DOHH2 (cell line): ENCODE measurements around the gene TPCN2.

Experiments used
- H3F3A ChIP-seq: fragments of 200-600 bp; sonication (generic), shearing (Covaris generic); 2 replicates; pipeline ENCODE4 v1.6.0; 2016; ENCODE audit warnings: antibody characterized with exemption, mild to moderate bottlenecking; ENCODE audit not compliant: control insufficient read depth, insufficient read depth
- H3K27ac ChIP-seq: fragments of 200-600 bp; sonication (generic); 2 replicates; pipeline ENCODE4 v1.5.1; 2014; ENCODE audit warnings: low read depth, mild to moderate bottlenecking, low read length, moderate library complexity
- H3K27me3 ChIP-seq: fragments of 200-600 bp; sonication (generic); 2 replicates; pipeline ENCODE4 v1.6.1; 2014; ENCODE audit warnings: mild to moderate bottlenecking, low read length, mixed read lengths; ENCODE audit not compliant: control insufficient read depth
- H3K36me3 ChIP-seq: fragments of 200-600 bp; sonication (generic); 2 replicates; pipeline ENCODE4 v1.6.1; 2014; ENCODE audit warnings: mild to moderate bottlenecking, low read length, moderate library complexity, mixed read lengths; ENCODE audit not compliant: control insufficient read depth
- H3K4me1 ChIP-seq: fragments of 200-600 bp; sonication (generic); 2 replicates; pipeline ENCODE4 v1.6.1; 2014; ENCODE audit warnings: mild to moderate bottlenecking, low read length, mixed read lengths; ENCODE audit not compliant: control insufficient read depth
- H3K4me2 ChIP-seq: fragments of 200-600 bp; sonication (generic); 2 replicates; pipeline ENCODE4 v1.6.0; 2014; ENCODE audit warnings: mild to moderate bottlenecking, low read length, moderate library complexity
- H3K4me3 ChIP-seq: fragments of 200-600 bp; sonication (generic); 2 replicates; pipeline ENCODE4 v1.5.1; 2014; ENCODE audit warnings: mild to moderate bottlenecking, low read length, mixed read lengths
- H3K79me2 ChIP-seq: fragments of 200-600 bp; sonication (generic); 2 replicates; pipeline ENCODE4 v1.6.1; 2014; ENCODE audit warnings: mild to moderate bottlenecking, low read length, mixed read lengths; ENCODE audit not compliant: control insufficient read depth
- H3K9me2 ChIP-seq: fragments of 200-600 bp; sonication (generic); replicated peaks from 2 replicates; pipeline ENCODE4 v1.6.1; 2014; ENCODE audit warnings: mild to moderate bottlenecking, low read length, mixed read lengths; ENCODE audit not compliant: control insufficient read depth
- H3K9me3 ChIP-seq: fragments of 200-600 bp; sonication (generic); 2 replicates; pipeline ENCODE4 v1.6.1; 2014; ENCODE audit warnings: antibody characterized with exemption, low read length, mixed read lengths; ENCODE audit not compliant: control insufficient read depth, insufficient read depth
- H4K20me1 ChIP-seq: fragments of 200-600 bp; sonication (generic); 2 replicates; pipeline ENCODE4 v1.6.0; 2014; ENCODE audit warnings: low read depth, mild to moderate bottlenecking, antibody characterized with exemption, low read length, moderate library complexity; ENCODE audit not compliant: control insufficient read depth, insufficient read depth
- CTCF ChIP-seq: fragments of 200-600 bp; sonication (generic); IDR thresholded peaks from one replicate; pipeline ENCODE4 v1.5.1; 2014; ENCODE audit warnings: antibody characterized with exemption, mild to moderate bottlenecking, low read depth, low read length; ENCODE audit not compliant: poor library complexity, severe bottlenecking
- EZH2phosphoT487 ChIP-seq: fragments of 200-600 bp; sonication (generic); IDR thresholded peaks from 2 replicates; pipeline ENCODE4 v1.6.1; 2017; ENCODE audit warnings: borderline replicate concordance, mild to moderate bottlenecking, antibody characterized with exemption, low read length, moderate library complexity, mixed read lengths

Gene TPCN2

GRCh38 chr11:69083531-69084247 is 35.0 kb downstream of the TPCN2 start:
- no peak overlapping the region for H3K27ac ChIP-seq
- H3K4me2 ChIP-seq: no peak overlapping the region
- peaks cover 4% of the 10 kb centered on the region; the same call in 1 of the 2 replicates for H4K20me1 ChIP-seq
- H3K9me3 ChIP-seq: no peaks in the 10 kb centered on the region
- no peaks in the 10 kb centered on the region for H3K9me2 ChIP-seq
- H3K36me3 ChIP-seq: peaks cover 8% of the 10 kb centered on the region; the same call in 1 of the 2 replicates
- peaks cover 4% of the 10 kb centered on the region; the same call in 1 of the 2 replicates for H3K4me1 ChIP-seq
- H3F3A ChIP-seq: no peaks in the 10 kb centered on the region
- H3K79me2 ChIP-seq: no peaks in the 10 kb centered on the region
- TF ChIP-seq CTCF (no peak), EZH2phosphoT487 (no peak)
- H3K27me3 ChIP-seq: no peaks in the 10 kb centered on the region
- no peak overlapping the region for H3K4me3 ChIP-seq

GRCh38 chr11:69084371-69084770 is 35.6 kb downstream of the TPCN2 start:
- Histone ChIP-seq H3F3A (no peaks in the 10 kb centered on the region), H3K4me3 (no peak overlapping the region), H3K27ac (no peak overlapping the region), H3K4me2 (no peak overlapping the region), H3K4me1 (peaks cover 4% of the 10 kb centered on the region; the same call in 1 of the 2 replicates), H3K36me3 (peaks cover 14% of the 10 kb centered on the region; the same call in 1 of the 2 replicates), H3K27me3 (no peaks in the 10 kb centered on the region), H3K9me3 (no peaks in the 10 kb centered on the region), H3K9me2 (no peaks in the 10 kb centered on the region), H4K20me1 (peaks cover 10% of the 10 kb centered on the region; the same call in 1 of the 2 replicates), H3K79me2 (no peaks in the 10 kb centered on the region)
- no peak for TF ChIP-seq CTCF
- TF ChIP-seq EZH2phosphoT487: no peak

GRCh38 chr11:69085490-69086095 is 36.9 kb downstream of the TPCN2 start:
- no peaks in the 10 kb centered on the region for H3K9me2 ChIP-seq
- H3K4me2 ChIP-seq: no peak overlapping the region

More at GRCh38 chr11:69085490-69086095, 36.9 kb downstream of the TPCN2 start:
- Histone ChIP-seq H3K36me3 (peaks cover 15% of the 10 kb centered on the region; the same call in 1 of the 2 replicates), H3K9me3 (no peaks in the 10 kb centered on the region), H3F3A (no peaks in the 10 kb centered on the region), H4K20me1 (peaks cover 10% of the 10 kb centered on the region; the same call in 1 of the 2 replicates), H3K27ac (no peak overlapping the region), H3K79me2 (no peaks in the 10 kb centered on the region), H3K27me3 (no peaks in the 10 kb centered on the region), H3K4me3 (no peak overlapping the region), H3K4me1 (peaks cover 4% of the 10 kb centered on the region; the same call in 1 of the 2 replicates)
- TF ChIP-seq CTCF (no peak), EZH2phosphoT487 (no peak)
